PC-9 (cell line): Measurements from ENCODE around the gene SLC36A4. TPM values are rescaled to one million over a fixed set of nuclear protein-coding genes. Genes with fewer than 3 reads are reported as not detected.

ENCODE experiments used
- BruUV-seq: library from RNA; stranded (reverse); fragments of 400-500 nt; replicated peaks from 2 replicates; lab custom pipeline; 2021; lab: Mats Ljungman, UMichigan
- CTCF ChIA-PET: fragments of 300-600 bp; sonication (Branson Sonifier 250); formaldehyde crosslinking; loops from one replicate; lab custom pipeline; 2022; ENCODE audit warnings: antibody characterized with exemption; lab: Charles Lee
- POLR2A ChIA-PET: fragments of 300-600 bp; sonication (Branson Sonifier 250); formaldehyde crosslinking; loops from one replicate; lab custom pipeline; 2022; ENCODE audit warnings: antibody characterized with exemption; ENCODE audit not compliant: unreplicated experiment; lab: Charles Lee
- DNase-seq, 2 experiments: peaks; one replicate each; pipeline versions ENCODE4 v3.0.0 to v3.0.0-alpha.2; 2015 to 2022; ENCODE audit warnings: mixed read lengths in 1 of 2
- H2AFZ ChIP-seq: fragments of 200-600 bp; sonication (generic); 2 replicates; pipeline ENCODE4 v1.8.1; 2017; ENCODE audit warnings: antibody characterized with exemption
- H3F3A ChIP-seq: fragments of 200-600 bp; sonication (generic); 2 replicates; pipeline ENCODE4 v1.8.1; 2017; ENCODE audit warnings: antibody characterized with exemption, mild to moderate bottlenecking, low read depth; ENCODE audit not compliant: insufficient read depth
- H3K27ac ChIP-seq: fragments of 200-600 bp; sonication (generic); 2 replicates; pipeline ENCODE4 v1.6.1; 2016; ENCODE audit warnings: mixed run types
- H3K27me3 ChIP-seq: fragments of 200-600 bp; sonication (generic); 2 replicates; pipeline ENCODE4 v1.6.1; 2016; ENCODE audit warnings: low read depth, mixed run types; ENCODE audit not compliant: insufficient read depth
- H3K36me3 ChIP-seq: fragments of 200-600 bp; sonication (generic); 2 replicates; pipeline ENCODE4 v1.6.1; 2016; ENCODE audit warnings: low read depth, mixed run types
- H3K4me1 ChIP-seq: fragments of 200-600 bp; sonication (generic); replicated peaks from 2 replicates; pipeline ENCODE4 v1.6.1; 2016; ENCODE audit warnings: mixed run types; ENCODE audit not compliant: insufficient read depth
- H3K4me2 ChIP-seq: fragments of 200-600 bp; sonication (generic); 2 replicates; pipeline ENCODE4 v1.6.1; 2017; ENCODE audit warnings: mixed run types
- H3K4me3 ChIP-seq: fragments of 200-600 bp; sonication (generic); 2 replicates; pipeline ENCODE4 v1.6.1; 2016; ENCODE audit warnings: mixed run types
- H3K79me2 ChIP-seq: fragments of 200-600 bp; sonication (generic); 2 replicates; pipeline ENCODE4 v1.6.1; 2017; ENCODE audit warnings: low read depth, mixed run types
- H3K9me2 ChIP-seq: fragments of 200-600 bp; sonication (generic); 2 replicates; pipeline ENCODE4 v1.8.1; 2017; ENCODE audit warnings: mild to moderate bottlenecking; ENCODE audit not compliant: insufficient read depth
- H3K9me3 ChIP-seq: fragments of 200-600 bp; sonication (generic); 2 replicates; pipeline ENCODE4 v1.8.1; 2016; ENCODE audit warnings: low read depth; ENCODE audit not compliant: insufficient read depth
- H4K20me1 ChIP-seq: fragments of 200-600 bp; sonication (generic); 2 replicates; pipeline ENCODE4 v1.8.1; 2017; ENCODE audit not compliant: insufficient read depth
- CTCF ChIP-seq: fragments of 200-600 bp; sonication (generic); conservative IDR thresholded peaks from 2 replicates; pipeline ENCODE4 v1.6.1; 2017; ENCODE audit warnings: mixed run types, antibody characterized with exemption, mild to moderate bottlenecking, moderate library complexity
- EZH2 ChIP-seq: fragments of 200-600 bp; sonication (generic); IDR thresholded peaks from 2 replicates; pipeline ENCODE4 v1.8.0; 2017; ENCODE audit warnings: antibody characterized with exemption, low read depth
- intact Hi-C: fragments of 100-400 bp; cut with micrococcal nuclease; formaldehyde crosslinking; loops from one replicate; pipeline ENCODE4 v1.10.0; 2022; ENCODE audit not compliant: unreplicated experiment
- total RNA-seq: library from RNA; stranded (reverse); gene quantifications from 2 replicates; pipeline ENCODE4 v1.2.3, GENCODE V29; 2021

Gene SLC36A4
- total RNA-seq, 1 experiment from 2014 or later = 17.7 TPM

GRCh38 chr11:93122535-93123235 is 75.1 kb downstream of the SLC36A4 start:
- H3K4me2 ChIP-seq = no peak overlapping the region
- H3K4me3 ChIP-seq = no peak overlapping the region
- H4K20me1 ChIP-seq = no peaks in the 10 kb centered on the region
- H3K27me3 ChIP-seq = no peaks in the 10 kb centered on the region
- DNase-seq = no peak
- no peak overlapping the region for H3K27ac ChIP-seq
- no peaks in the 10 kb centered on the region for H3K9me3 ChIP-seq
- no TSS peak for BruUV-seq
- H3K9me2 ChIP-seq = no peaks in the 10 kb centered on the region; the same call in 1 of the 2 replicates
- intact Hi-C loops = no loop called here
- POLR2A ChIA-PET = no interaction called here
- H3K36me3 ChIP-seq = no peaks in the 10 kb centered on the region
- no peaks in the 10 kb centered on the region for H3K4me1 ChIP-seq
- TF ChIP-seq CTCF (no peak), EZH2 (no peak)
- H3F3A ChIP-seq = no peaks in the 10 kb centered on the region
- no peaks in the 10 kb centered on the region for H3K79me2 ChIP-seq
- H2AFZ ChIP-seq = no peak overlapping the region
- CTCF ChIA-PET = no interaction called here

DNA sequence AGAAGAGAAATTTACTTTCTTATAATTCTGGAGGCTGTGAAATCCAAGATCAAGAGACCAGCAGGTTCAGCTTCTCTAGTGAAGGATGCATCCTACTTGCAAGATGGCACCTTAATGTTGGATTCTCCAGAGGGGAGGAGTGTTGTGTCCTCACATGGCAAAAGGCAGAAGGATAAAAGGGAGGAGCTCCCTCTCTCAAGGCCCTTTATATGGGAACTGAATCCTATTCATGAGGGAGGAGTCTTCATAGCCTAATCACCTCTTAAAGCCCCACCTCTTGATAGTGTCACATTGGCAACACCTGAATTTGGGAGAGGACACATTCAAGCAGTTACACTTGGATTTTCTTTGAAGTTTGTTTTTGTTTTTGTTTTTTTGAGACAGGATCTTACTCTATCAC is 79.5 kb downstream of the SLC36A4 start:
- Histone ChIP-seq H2AFZ (no peak overlapping the region), H3K79me2 (no peaks in the 10 kb centered on the region), H3K4me2 (no peak overlapping the region), H3K9me2 (no peaks in the 10 kb centered on the region), H4K20me1 (no peaks in the 10 kb centered on the region), H3K27me3 (no peaks in the 10 kb centered on the region), H3K9me3 (no peaks in the 10 kb centered on the region), H3K36me3 (no peaks in the 10 kb centered on the region), H3F3A (no peaks in the 10 kb centered on the region), H3K4me1 (no peaks in the 10 kb centered on the region; the same call in 1 of the 2 replicates), H3K4me3 (no peak overlapping the region), H3K27ac (no peak overlapping the region)
- ChIA-PET CTCF (no interaction called here), POLR2A (interaction anchor here (0.6 kb wide), 1 partner anchor 42 kb away, joined by 5 read pairs; no protein-coding TSS in a partner anchor)
- DNase-seq = no peak
- intact Hi-C loops = no loop called here
- TF ChIP-seq EZH2 = no peak
- no peak for TF ChIP-seq CTCF
- BruUV-seq = no TSS peak

- ChIA-PET POLR2A (no interaction called here), CTCF (no interaction called here)
- Histone ChIP-seq H3K79me2 (no peaks in the 10 kb centered on the region), H3K27me3 (no peaks in the 10 kb centered on the region), H3K4me1 (no peaks in the 10 kb centered on the region; the same call in 1 of the 2 replicates), H3K4me2 (no peak overlapping the region), H3K36me3 (no peaks in the 10 kb centered on the region), H3K4me3 (no peak overlapping the region), H2AFZ (no peak overlapping the region), H4K20me1 (no peaks in the 10 kb centered on the region), H3F3A (no peaks in the 10 kb centered on the region), H3K9me3 (no peaks in the 10 kb centered on the region), H3K27ac (no peak overlapping the region), H3K9me2 (no peaks in the 10 kb centered on the region)
- TF ChIP-seq CTCF = no peak
- BruUV-seq = no TSS peak
- intact Hi-C loops = no loop called here
- DNase-seq = no peak
Measured at GRCh38 chr11:93117565-93117964, 80.2 kb downstream of the SLC36A4 start.
